LNCaP clone FGC (cell line): Measurements from ENCODE around the gene DNAAF3.

ENCODE experiments used
- DNase-seq: peaks from one replicate; pipeline ENCODE4 v3.0.0-alpha.2; 2011; ENCODE audit warnings: low read depth
- H3K4me3 ChIP-seq: 2 replicates; pipeline ENCODE4 v1.5.1; 2011; ENCODE audit warnings: mild to moderate bottlenecking, low read depth, low read length, control low read depth
- TF ChIP-seq, protein P1 (sequence below): IDR thresholded peaks from 2 replicates; pipeline ENCODE4 v1.5.1; 2012; ENCODE audit warnings: mild to moderate bottlenecking; ENCODE audit not compliant: control insufficient read depth, insufficient read depth; ENCODE audit errors: extremely low read depth

Gene DNAAF3

DNA sequence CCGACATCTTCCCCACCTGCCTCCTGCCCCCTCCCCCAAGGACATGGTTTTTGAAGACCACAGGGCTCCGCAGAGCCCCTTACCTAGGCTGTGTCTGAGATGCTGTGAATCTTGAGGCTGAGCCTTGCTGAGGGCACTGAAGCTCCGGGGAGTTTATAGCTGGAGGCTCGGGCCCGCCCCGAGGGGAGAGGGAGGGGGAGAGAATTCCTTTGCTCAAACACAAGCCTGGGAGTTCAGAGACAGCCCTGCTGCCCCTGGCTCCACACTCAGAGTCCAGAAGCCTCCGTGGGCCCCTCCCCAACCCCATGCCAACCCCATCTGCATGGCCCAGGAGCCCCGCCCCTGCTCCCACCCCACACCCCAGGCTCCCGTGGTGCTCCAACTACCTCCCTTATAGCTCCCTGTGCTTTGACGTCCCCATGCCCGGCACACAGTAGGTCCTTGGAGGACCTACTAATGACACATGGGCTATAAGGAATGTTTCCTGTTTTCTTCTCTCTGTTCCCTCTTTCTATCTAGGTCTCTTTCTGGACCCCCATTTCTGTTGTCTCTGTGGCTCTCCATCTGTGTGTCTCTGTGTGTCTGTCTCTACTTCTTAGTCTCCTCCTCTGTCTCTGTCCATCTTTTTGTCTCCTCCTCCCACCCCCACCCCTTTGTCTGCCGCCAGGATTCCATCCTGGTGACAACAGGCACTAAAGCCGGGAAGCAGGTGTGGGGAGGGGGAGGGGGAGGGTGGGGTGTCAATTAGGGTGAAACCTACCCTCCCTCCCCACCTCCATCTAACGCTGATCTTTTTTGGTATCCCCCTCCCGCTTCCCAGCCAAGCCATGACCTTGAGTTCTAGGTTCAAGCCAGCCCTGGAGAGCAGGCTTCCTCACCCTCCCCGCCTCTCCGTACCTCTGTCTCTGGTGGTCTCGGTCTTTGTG, 17.1 kb downstream of the DNAAF3 start, which contains the start of gene TNNT1:
TSS of gene TNNT1 (minus strand) at position 129 of the 926 bp plus-strand sequence. CDS start 2,049 bp downstream, outside the sequence.
- TF ChIP-seq, protein P1, sequence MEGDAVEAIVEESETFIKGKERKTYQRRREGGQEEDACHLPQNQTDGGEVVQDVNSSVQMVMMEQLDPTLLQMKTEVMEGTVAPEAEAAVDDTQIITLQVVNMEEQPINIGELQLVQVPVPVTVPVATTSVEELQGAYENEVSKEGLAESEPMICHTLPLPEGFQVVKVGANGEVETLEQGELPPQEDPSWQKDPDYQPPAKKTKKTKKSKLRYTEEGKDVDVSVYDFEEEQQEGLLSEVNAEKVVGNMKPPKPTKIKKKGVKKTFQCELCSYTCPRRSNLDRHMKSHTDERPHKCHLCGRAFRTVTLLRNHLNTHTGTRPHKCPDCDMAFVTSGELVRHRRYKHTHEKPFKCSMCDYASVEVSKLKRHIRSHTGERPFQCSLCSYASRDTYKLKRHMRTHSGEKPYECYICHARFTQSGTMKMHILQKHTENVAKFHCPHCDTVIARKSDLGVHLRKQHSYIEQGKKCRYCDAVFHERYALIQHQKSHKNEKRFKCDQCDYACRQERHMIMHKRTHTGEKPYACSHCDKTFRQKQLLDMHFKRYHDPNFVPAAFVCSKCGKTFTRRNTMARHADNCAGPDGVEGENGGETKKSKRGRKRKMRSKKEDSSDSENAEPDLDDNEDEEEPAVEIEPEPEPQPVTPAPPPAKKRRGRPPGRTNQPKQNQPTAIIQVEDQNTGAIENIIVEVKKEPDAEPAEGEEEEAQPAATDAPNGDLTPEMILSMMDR = no peak
- H3K4me3 ChIP-seq = no peak within 1 kb of the TSS
- no peak for DNase-seq

DNA sequence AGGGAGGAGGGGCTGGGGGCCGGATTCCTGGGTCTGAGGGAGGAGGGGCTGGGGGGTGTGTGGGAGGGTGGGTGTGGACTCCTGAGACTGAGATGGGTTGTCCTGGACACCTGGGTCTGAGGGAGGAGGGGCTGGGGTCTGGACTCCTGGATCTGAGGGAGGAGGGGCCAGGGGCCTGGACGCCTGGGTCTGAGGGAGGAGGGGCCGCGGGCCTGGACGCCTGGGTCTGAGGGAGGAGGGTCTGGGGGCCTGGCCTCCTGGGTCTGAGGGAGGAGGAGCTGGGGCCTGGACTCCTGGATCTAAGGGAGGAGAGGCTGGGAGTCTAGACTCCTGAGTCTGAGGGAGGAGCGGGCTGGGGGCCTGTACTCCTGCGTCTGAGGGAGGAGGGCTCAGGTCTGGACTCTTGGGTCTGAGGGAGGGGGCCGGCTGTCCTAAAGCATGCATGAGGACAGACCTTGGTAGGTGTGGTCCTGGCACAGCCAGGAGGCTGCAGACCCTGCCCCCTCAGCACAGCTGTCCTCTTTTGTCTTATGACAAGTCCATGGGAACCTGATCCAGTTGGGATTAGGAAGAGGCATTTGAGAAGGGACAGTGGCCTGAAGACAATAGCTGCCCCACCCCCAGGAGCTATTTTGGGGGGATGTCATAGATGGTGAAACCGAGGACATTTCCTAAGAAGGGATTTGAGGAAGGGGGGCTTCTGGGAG, 18.7 kb downstream of the DNAAF3 start:
- DNase-seq = no peak
- no peak overlapping the region for H3K4me3 ChIP-seq
- TF ChIP-seq, protein P1 = no peak

DNA sequence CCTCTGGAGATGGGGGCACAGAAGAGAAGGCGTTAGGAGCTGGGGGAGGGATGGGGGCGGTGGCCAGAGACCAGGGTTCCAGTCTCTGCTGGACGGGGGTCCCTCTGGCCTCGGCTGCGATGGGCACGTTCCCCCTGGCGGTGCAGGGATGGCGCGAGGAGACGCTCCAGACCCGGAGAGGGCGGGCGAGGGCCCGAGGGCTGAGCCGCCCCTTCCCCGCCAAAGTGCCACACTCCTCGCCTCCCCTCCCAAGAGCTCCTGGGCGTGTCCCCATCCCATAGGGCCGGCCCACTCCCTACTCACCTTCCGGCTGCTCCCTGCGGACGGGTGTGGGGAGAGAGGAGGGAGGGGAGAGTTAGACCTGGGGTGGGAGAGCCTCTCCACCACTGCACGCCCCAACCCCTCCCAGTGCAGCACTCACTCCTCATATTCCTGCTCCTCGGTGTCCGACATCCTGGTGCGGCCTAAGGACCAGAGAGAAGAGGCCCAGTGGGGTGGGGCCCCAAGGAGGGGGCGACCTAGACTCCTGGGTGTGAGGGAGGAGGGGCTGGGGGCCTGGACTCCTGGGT, 19.6 kb downstream of the DNAAF3 start:
- no peak overlapping the region for H3K4me3 ChIP-seq
- no peak for DNase-seq
- TF ChIP-seq, protein P1 = no peak

DNA sequence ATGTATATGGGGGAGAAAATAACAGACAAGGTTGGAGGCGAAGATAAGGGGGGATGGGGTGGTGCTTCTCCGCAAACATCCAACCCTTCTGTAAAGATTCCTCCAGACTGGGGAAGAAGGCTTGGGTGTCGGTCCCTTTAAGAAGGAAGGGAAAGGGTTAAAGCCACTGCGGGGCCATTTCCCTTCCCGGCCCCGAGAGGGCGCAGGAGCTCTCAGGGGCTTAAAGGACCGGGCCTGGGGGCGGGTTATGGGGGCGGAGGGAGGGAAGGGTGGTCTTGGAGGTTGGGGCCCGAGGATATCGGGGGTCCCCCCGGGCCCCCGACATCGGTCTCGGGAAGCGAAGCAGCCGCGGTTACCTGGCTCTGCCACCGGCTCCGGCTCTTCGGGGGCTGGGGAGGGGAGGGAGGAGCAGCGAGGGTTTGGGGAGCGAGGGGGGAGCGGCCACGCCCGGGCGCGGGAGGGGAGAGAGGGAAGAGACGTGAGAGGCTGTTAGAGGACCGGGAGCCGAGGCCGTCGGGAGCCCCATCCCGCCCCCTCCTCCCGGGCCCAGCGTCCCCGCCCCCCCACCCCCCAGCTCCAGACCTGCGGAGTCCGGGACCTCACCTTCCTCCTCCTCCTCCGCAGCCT, 20.2 kb downstream of the DNAAF3 start:
- TF ChIP-seq, protein P1 = peak; percentile 36
- DNase-seq = no peak
- H3K4me3 ChIP-seq = no peak overlapping the region

GRCh38 chr19:55145232-55145631, 21.2 kb downstream of the DNAAF3 start:
- no peak for DNase-seq
- H3K4me3 ChIP-seq = no peak overlapping the region
- TF ChIP-seq, protein P1 = no peak

DNA sequence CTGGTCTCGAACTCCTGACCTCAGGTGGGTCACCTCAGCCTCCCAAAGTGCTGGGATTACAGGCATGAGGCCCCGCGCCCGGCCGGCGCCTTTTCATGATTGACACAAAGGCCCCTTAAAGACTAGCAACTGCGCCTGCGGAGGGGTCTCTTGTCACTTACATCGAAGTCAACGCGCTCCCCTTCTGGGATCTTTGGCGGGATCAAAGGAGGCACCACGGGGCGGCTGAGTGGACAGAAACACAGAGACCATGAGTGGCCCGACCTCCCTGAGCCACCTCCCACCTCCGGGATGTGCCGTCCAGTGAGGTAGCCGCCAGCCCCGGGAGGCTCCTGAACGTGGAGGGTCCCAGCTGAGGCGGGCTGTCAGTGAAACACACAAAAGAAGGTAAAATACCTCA, 24.7 kb downstream of the DNAAF3 start:
- H3K4me3 ChIP-seq = no peak overlapping the region
- no peak for DNase-seq

More for the DNA sequence above, 24.7 kb downstream of the DNAAF3 start:
- TF ChIP-seq, protein P1 = no peak
